Measurements from ENCODE around the gene LCE3B.

DNA sequence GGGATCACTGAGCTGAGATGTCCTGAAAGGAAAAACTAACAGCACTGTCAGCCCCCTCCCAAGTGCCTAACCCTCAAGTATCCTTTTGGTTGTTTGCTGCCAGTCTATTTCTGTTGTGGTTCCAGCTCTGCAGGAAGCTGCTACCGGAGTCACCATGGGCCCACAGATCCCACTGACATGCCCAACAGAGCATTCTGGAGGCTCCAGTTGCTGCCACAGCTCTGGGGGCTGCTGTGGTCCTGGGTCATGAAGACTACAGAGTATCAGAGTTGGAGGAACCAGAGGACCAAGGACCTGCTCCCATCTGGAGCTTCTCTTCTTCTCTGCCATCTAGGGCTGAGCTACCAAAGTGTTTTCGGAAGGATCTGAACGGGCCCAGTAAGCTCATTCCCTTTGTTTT is 8.4 kb downstream of the LCE3B start:
- TF ChIP-seq, protein P1, sequence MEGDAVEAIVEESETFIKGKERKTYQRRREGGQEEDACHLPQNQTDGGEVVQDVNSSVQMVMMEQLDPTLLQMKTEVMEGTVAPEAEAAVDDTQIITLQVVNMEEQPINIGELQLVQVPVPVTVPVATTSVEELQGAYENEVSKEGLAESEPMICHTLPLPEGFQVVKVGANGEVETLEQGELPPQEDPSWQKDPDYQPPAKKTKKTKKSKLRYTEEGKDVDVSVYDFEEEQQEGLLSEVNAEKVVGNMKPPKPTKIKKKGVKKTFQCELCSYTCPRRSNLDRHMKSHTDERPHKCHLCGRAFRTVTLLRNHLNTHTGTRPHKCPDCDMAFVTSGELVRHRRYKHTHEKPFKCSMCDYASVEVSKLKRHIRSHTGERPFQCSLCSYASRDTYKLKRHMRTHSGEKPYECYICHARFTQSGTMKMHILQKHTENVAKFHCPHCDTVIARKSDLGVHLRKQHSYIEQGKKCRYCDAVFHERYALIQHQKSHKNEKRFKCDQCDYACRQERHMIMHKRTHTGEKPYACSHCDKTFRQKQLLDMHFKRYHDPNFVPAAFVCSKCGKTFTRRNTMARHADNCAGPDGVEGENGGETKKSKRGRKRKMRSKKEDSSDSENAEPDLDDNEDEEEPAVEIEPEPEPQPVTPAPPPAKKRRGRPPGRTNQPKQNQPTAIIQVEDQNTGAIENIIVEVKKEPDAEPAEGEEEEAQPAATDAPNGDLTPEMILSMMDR (IDR thresholded peaks at IDR 0.05) = no peak
- TF ChIP-seq EZH2 (IDR thresholded peaks at IDR 0.05; ENCODE audit: borderline replicate concordance, insufficient read depth, low read depth, low read length, poor library complexity, severe bottlenecking) = no peak

Measured in B cell (primary cell).